Keratinocyte (primary cell): Measurements from ENCODE around the gene ARMH3. TPM values are rescaled to one million over a fixed set of nuclear protein-coding genes. Genes with fewer than 3 reads are reported as not detected.
A peak's percentile ranks its signal among the peaks of the same experiment; 100 is the strongest.

Experiments used
- DNase-seq: peaks from one replicate; pipeline ENCODE4 v3.0.0-alpha.2; 2011; ENCODE audit warnings: low read depth, missing footprints, low spot score
- FAIRE-seq: peaks from 2 replicates; lab custom pipeline; 2011; peaks lifted over from hg19 to GRCh38; lab: Jason Lieb, UNC
- H2AFZ ChIP-seq: 2 replicates; pipeline ENCODE4 v1.6.0; 2012; ENCODE audit warnings: low read length, control low read depth, inconsistent platforms; ENCODE audit not compliant: control insufficient read depth
- H3K27ac ChIP-seq: 2 replicates; pipeline ENCODE4 v1.5.1; 2011; ENCODE audit warnings: low read length; ENCODE audit not compliant: control insufficient read depth, insufficient read depth
- H3K27me3 ChIP-seq: 3 replicates; pipeline ENCODE4 v1.6.0; 2011; ENCODE audit warnings: low read length; ENCODE audit not compliant: control insufficient read depth, insufficient read depth; ENCODE audit errors: extremely low read depth
- H3K36me3 ChIP-seq, 2 experiments: 2 replicates in 1 of 2; 3 replicates in 1 of 2; pipeline ENCODE4 v1.5.1; 2011; ENCODE audit warnings: low read length in 2 of 2, mild to moderate bottlenecking in 1 of 2; ENCODE audit not compliant: control insufficient read depth in 2 of 2, insufficient read depth in 2 of 2; ENCODE audit errors: extremely low read depth in 1 of 2
- H3K4me1 ChIP-seq: 3 replicates; pipeline ENCODE4 v1.5.1; 2011; ENCODE audit warnings: low read length; ENCODE audit not compliant: control insufficient read depth, insufficient read depth; ENCODE audit errors: extremely low read depth
- H3K4me2 ChIP-seq: 3 replicates; pipeline ENCODE4 v1.6.0; 2011; ENCODE audit warnings: low read depth, low read length; ENCODE audit not compliant: control insufficient read depth, insufficient read depth; ENCODE audit errors: extremely low read depth
- H3K4me3 ChIP-seq, 3 experiments: fragments of 200-600 bp in 1 of 3; sonication (generic) in 1 of 3; 2 replicates in 2 of 3; 3 replicates in 1 of 3; pipeline ENCODE4 v1.5.1; 2011 to 2016; ENCODE audit warnings: low read length in 3 of 3, mild to moderate bottlenecking in 3 of 3, control low read depth in 2 of 3, inconsistent platforms in 1 of 3, low read depth in 1 of 3, mixed read lengths in 1 of 3, mixed run types in 1 of 3, moderate library complexity in 1 of 3; ENCODE audit not compliant: control insufficient read depth in 2 of 3, insufficient read depth in 2 of 3; ENCODE audit errors: extremely low read depth in 1 of 3
- H3K79me2 ChIP-seq: 2 replicates; pipeline ENCODE4 v1.6.0; 2012; ENCODE audit warnings: low read length; ENCODE audit not compliant: control insufficient read depth, insufficient read depth
- H3K9ac ChIP-seq: 3 replicates; pipeline ENCODE4 v1.6.0; 2011; ENCODE audit warnings: low read length; ENCODE audit not compliant: control insufficient read depth, insufficient read depth; ENCODE audit errors: extremely low read depth
- H3K9me1 ChIP-seq: 3 replicates; pipeline ENCODE4 v1.6.0; 2011; ENCODE audit warnings: low read length; ENCODE audit not compliant: control insufficient read depth, insufficient read depth; ENCODE audit errors: extremely low read depth
- H3K9me3 ChIP-seq: 2 replicates; pipeline ENCODE4 v1.5.1; 2012; ENCODE audit warnings: low read depth, low read length; ENCODE audit not compliant: control insufficient read depth
- H4K20me1 ChIP-seq: 3 replicates; pipeline ENCODE4 v1.6.0; 2011; ENCODE audit warnings: low read length; ENCODE audit not compliant: control insufficient read depth, insufficient read depth; ENCODE audit errors: extremely low read depth
- CTCF ChIP-seq, 3 experiments: IDR thresholded peaks in 1 of 3; conservative IDR thresholded peaks in 1 of 3; optimal IDR thresholded peaks in 1 of 3; 2 replicates in 2 of 3; 3 replicates in 1 of 3; pipeline versions ENCODE3 to v1.5.1; 2011; ENCODE audit warnings: low read length in 3 of 3, mild to moderate bottlenecking in 3 of 3, moderate library complexity in 2 of 3, control low read depth in 1 of 3, inconsistent platforms in 1 of 3; ENCODE audit not compliant: insufficient read depth in 2 of 3; ENCODE audit errors: extremely low read depth in 1 of 3
- EZH2 ChIP-seq: IDR thresholded peaks from one replicate; pipeline ENCODE4 v1.6.1; 2012; ENCODE audit warnings: inconsistent platforms, mild to moderate bottlenecking, low read length, moderate library complexity
- dilution Hi-C: fragments of 300-500 bp; cut with MboI; formaldehyde crosslinking; loops from one replicate; pipeline ENCODE4 v1.7.0; 2020; ENCODE audit warnings: low sequenced_read_pairs; ENCODE audit not compliant: extremely low pct_ligation_motif_present
- polyA plus RNA-seq, 5 experiments: library from polyadenylated mRNA; depleted of rRNA in 3 of 5; stranded (reverse) in 3 of 5; stranded (forward) in 1 of 5; unstranded in 1 of 5; fragments of >200 nt; gene quantifications; 1 replicate in 1 of 5; 2 replicates in 3 of 5; 3 replicates in 1 of 5; pipeline versions ENCODE4 v1.2.1 to v1.2.3, GENCODE V29; 2011 to 2012; ENCODE audit warnings: missing spikeins in 2 of 5, low read depth in 1 of 5, low replicate concordance in 1 of 5

Gene ARMH3
- polyA plus RNA-seq, 1 donor (not counting 4 experiments of a cell fraction or from before 2014, with no cell fraction given): 25.3 TPM

- no peak for FAIRE-seq
- dilution Hi-C loops: no loop called here
- no peak for TF ChIP-seq CTCF (optimal IDR thresholded peaks at IDR 0.05 in 1 of 3, IDR thresholded peaks at IDR 0.05 in 1 of 3, conservative IDR thresholded peaks at IDR 0.05 in 1 of 3; ENCODE audit: extremely low read depth in 1 of 3, insufficient read depth in 2 of 3, low read length in 3 of 3)
- no peak for TF ChIP-seq EZH2
Observed at GRCh38 chr10:101845893-101846292, 210.1 kb downstream of the ARMH3 start.

GRCh38 chr10:101843032-101844021 is 212.6 kb downstream of the ARMH3 start, which contains the start of gene KCNIP2:
TSS of gene KCNIP2 (minus strand) at chr10:101843800. CDS start at chr10:101843568, 232 bp downstream.
- no peak for DNase-seq
- FAIRE-seq: no peak
- H3K36me3 ChIP-seq: peaks cover 0 to 3% of the 10 kb centered on the region in 2 experiments
- H3K4me1 ChIP-seq: peaks cover 16% of the 10 kb centered on the region
- H2AFZ ChIP-seq: no peak within 1 kb of the TSS
- H3K79me2 ChIP-seq: no peaks in the 10 kb centered on the region
- no peaks in the 10 kb centered on the region for H3K9me3 ChIP-seq
- TF ChIP-seq EZH2 (no peak), CTCF (optimal IDR thresholded peaks at IDR 0.05 in 1 of 3, IDR thresholded peaks at IDR 0.05 in 1 of 3, conservative IDR thresholded peaks at IDR 0.05 in 1 of 3; ENCODE audit: extremely low read depth in 1 of 3, insufficient read depth in 2 of 3, low read length in 3 of 3) (peak; percentile 33 to 56 (median 38))
- no peak within 1 kb of the TSS for H3K4me2 ChIP-seq
- dilution Hi-C loops: no loop called here
- peaks cover 7% of the 10 kb centered on the region for H4K20me1 ChIP-seq
- no peak within 1 kb of the TSS for H3K4me3 ChIP-seq
- H3K9me1 ChIP-seq: peaks cover 4% of the 10 kb centered on the region
- no peaks in the 10 kb centered on the region for H3K27me3 ChIP-seq
- H3K27ac ChIP-seq: no peak within 1 kb of the TSS
- no peak within 1 kb of the TSS for H3K9ac ChIP-seq

More at GRCh38 chr10:101845893-101846292, 210.1 kb downstream of the ARMH3 start:
- no peak overlapping the region for H3K4me2 ChIP-seq
- no peak overlapping the region for H3K4me3 ChIP-seq
- H3K9ac ChIP-seq: no peak overlapping the region
- H3K27ac ChIP-seq: no peak overlapping the region
- DNase-seq: no peak
- H3K9me1 ChIP-seq: no peaks in the 10 kb centered on the region
- peaks cover 12% of the 10 kb centered on the region for H4K20me1 ChIP-seq
- no peaks in the 10 kb centered on the region for H3K27me3 ChIP-seq
- H3K4me1 ChIP-seq: peaks cover 2% of the 10 kb centered on the region
- H3K36me3 ChIP-seq: peaks cover 0 to 8% of the 10 kb centered on the region in 2 experiments
- H3K9me3 ChIP-seq: no peaks in the 10 kb centered on the region
- no peaks in the 10 kb centered on the region for H3K79me2 ChIP-seq
- H2AFZ ChIP-seq: no peak overlapping the region
